MM.1S (cell line): ENCODE results near the gene VCP.
A peak's percentile ranks its signal among the peaks of the same experiment; 100 is the strongest.

Experiments
- DNase-seq: peaks from one replicate; pipeline ENCODE4 v3.0.0-alpha.2; 2015
- H2AFZ ChIP-seq: fragments of 300-600 bp; sonication (generic); 2 replicates; pipeline ENCODE4 v1.6.0; 2016; ENCODE audit warnings: antibody characterized with exemption, low read length
- H3F3A ChIP-seq: fragments of 300-600 bp; sonication (generic); 2 replicates; pipeline ENCODE4 v1.6.1; 2016; ENCODE audit warnings: mild to moderate bottlenecking, antibody characterized with exemption, low read length, moderate library complexity, mixed read lengths; ENCODE audit not compliant: insufficient read depth
- H3K27ac ChIP-seq: fragments of 300-600 bp; sonication (generic); 2 replicates; pipeline ENCODE4 v1.5.1; 2016; ENCODE audit warnings: mild to moderate bottlenecking, low read length
- H3K27me3 ChIP-seq: fragments of 300-600 bp; sonication (generic); replicated peaks from 2 replicates; pipeline ENCODE4 v1.6.0; 2016; ENCODE audit warnings: low read length; ENCODE audit not compliant: insufficient read depth
- H3K36me3 ChIP-seq: fragments of 300-600 bp; sonication (generic); replicated peaks from 2 replicates; pipeline ENCODE4 v1.6.1; 2016; ENCODE audit warnings: mild to moderate bottlenecking, low read length, mixed read lengths; ENCODE audit not compliant: insufficient read depth
- H3K4me1 ChIP-seq: fragments of 300-600 bp; sonication (generic); 2 replicates; pipeline ENCODE4 v1.6.1; 2016; ENCODE audit warnings: low read length, mixed read lengths
- H3K4me2 ChIP-seq: fragments of 300-600 bp; sonication (generic); 2 replicates; pipeline ENCODE4 v1.6.0; 2016; ENCODE audit warnings: low read depth, low read length
- H3K4me3 ChIP-seq: fragments of 300-600 bp; sonication (generic); 2 replicates; pipeline ENCODE4 v1.5.1; 2016; ENCODE audit warnings: low read length, mixed read lengths
- H3K79me2 ChIP-seq: fragments of 300-600 bp; sonication (generic); 2 replicates; pipeline ENCODE4 v1.6.1; 2016; ENCODE audit warnings: mixed run types, low read length, mixed read lengths
- H3K9ac ChIP-seq: fragments of 300-600 bp; sonication (generic); 2 replicates; pipeline ENCODE4 v1.6.1; 2016; ENCODE audit warnings: low read length, mixed read lengths
- H3K9me2 ChIP-seq: fragments of 300-600 bp; sonication (generic); replicated peaks from 2 replicates; pipeline ENCODE4 v1.6.1; 2016; ENCODE audit warnings: mild to moderate bottlenecking, low read length, mixed read lengths; ENCODE audit not compliant: insufficient read depth
- H3K9me3 ChIP-seq: fragments of 300-600 bp; sonication (generic); replicated peaks from 2 replicates; pipeline ENCODE4 v1.6.1; 2016; ENCODE audit warnings: mild to moderate bottlenecking, low read length, mixed read lengths; ENCODE audit not compliant: insufficient read depth
- H4K20me1 ChIP-seq: fragments of 300-600 bp; sonication (generic); 2 replicates; pipeline ENCODE4 v1.6.1; 2016; ENCODE audit warnings: mild to moderate bottlenecking, low read length, moderate library complexity, mixed read lengths; ENCODE audit not compliant: insufficient read depth
- CTCF ChIP-seq: fragments of 300-600 bp; sonication (generic); IDR thresholded peaks from 2 replicates; pipeline ENCODE4 v1.5.1; 2016; ENCODE audit warnings: antibody characterized with exemption, low read length, mixed read lengths
- EZH2 ChIP-seq: fragments of 300-600 bp; sonication (generic); optimal IDR thresholded peaks from 2 replicates; pipeline ENCODE3; 2017; ENCODE audit warnings: low read depth, mild to moderate bottlenecking, antibody characterized with exemption, low read length, mixed read lengths
- EZH2phosphoT487 ChIP-seq: fragments of 300-600 bp; sonication (generic); IDR thresholded peaks from 2 replicates; pipeline ENCODE4 v1.6.1; 2018; ENCODE audit warnings: antibody characterized with exemption, low read length

The VCP gene

DNA sequence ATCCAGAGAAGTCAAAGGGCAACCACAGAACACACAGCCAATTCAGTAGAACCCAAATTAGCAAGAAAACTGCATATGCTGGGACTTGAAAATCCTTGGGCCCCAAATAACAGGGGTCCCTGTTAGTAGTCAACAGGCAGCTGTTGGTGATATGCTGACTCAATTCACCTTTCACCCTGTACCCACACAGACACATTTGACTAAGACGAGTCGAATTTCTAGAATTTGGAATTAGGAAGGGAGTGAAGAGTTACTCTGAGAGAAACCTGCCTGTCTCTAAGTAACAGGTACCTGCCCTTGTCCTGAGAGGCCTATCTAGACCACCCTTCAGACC is 821 bp upstream of the VCP start:
- H3K27ac ChIP-seq, result peak overlapping the region; percentile 10; the same call in 1 of the 2 replicates
- peaks cover 27% of the 10 kb centered on the region for H4K20me1 ChIP-seq
- H3K79me2 ChIP-seq, result peaks cover 76% of the 10 kb centered on the region
- peaks cover 16% of the 10 kb centered on the region for H3K4me1 ChIP-seq
- H3K4me2 ChIP-seq, result peak overlapping the region; percentile 46; the same call in 1 of the 2 replicates
- H3K9ac ChIP-seq, result no peak overlapping the region
- 0 out of 2 replicates have a peak, but pooled peaks cover 2% of the 10 kb centered on the region for H3K36me3 ChIP-seq
- H3K27me3 ChIP-seq, result no peaks in the 10 kb centered on the region
- peak overlapping the region; percentile 9; the same call in 1 of the 2 replicates for H2AFZ ChIP-seq
- H3K9me2 ChIP-seq, result no peaks in the 10 kb centered on the region
- peaks cover 46% of the 10 kb centered on the region for H3F3A ChIP-seq
- H3K9me3 ChIP-seq, result no peaks in the 10 kb centered on the region
- TF ChIP-seq CTCF, result no peak
- no peak for TF ChIP-seq EZH2phosphoT487
- no peak for TF ChIP-seq EZH2
- H3K4me3 ChIP-seq, result no peak overlapping the region
- DNase-seq, result no peak

GRCh38 chr9:35071814-35072460 is 488 bp downstream of the VCP start:
- H3K79me2 ChIP-seq, result peaks cover 75% of the 10 kb centered on the region
- H3K9me3 ChIP-seq, result no peaks in the 10 kb centered on the region
- peaks cover 22% of the 10 kb centered on the region for H3K4me1 ChIP-seq
- H3K27ac ChIP-seq, result peak overlapping the region; percentile 98
- peak; percentile 79 for DNase-seq
- peak overlapping the region; percentile 32; the same call in 1 of the 2 replicates for H2AFZ ChIP-seq
- H3K36me3 ChIP-seq, result peaks cover 8% of the 10 kb centered on the region; the same call in 1 of the 2 replicates
- H3K9ac ChIP-seq, result peak overlapping the region; percentile 99
- H3K4me2 ChIP-seq, result peak overlapping the region; percentile 97; the same call in 1 of the 2 replicates
- no peak for TF ChIP-seq EZH2phosphoT487
- no peak for TF ChIP-seq EZH2
- TF ChIP-seq CTCF, result no peak; the same call in 1 of the 2 replicates
- peak overlapping the region; percentile 83 for H3K4me3 ChIP-seq
- H4K20me1 ChIP-seq, result peaks cover 32% of the 10 kb centered on the region
- H3F3A ChIP-seq, result peaks cover 57% of the 10 kb centered on the region
- H3K27me3 ChIP-seq, result no peaks in the 10 kb centered on the region
- H3K9me2 ChIP-seq, result no peaks in the 10 kb centered on the region

- Histone ChIP-seq H3F3A (peaks cover 61% of the 10 kb centered on the region), H3K9me3 (no peaks in the 10 kb centered on the region), H3K4me1 (peaks cover 27% of the 10 kb centered on the region), H3K36me3 (peaks cover 13% of the 10 kb centered on the region), H3K9ac (peak overlapping the region; percentile 99), H3K27me3 (no peaks in the 10 kb centered on the region), H3K27ac (peak overlapping the region; percentile 98), H2AFZ (no peak overlapping the region), H3K79me2 (peaks cover 75% of the 10 kb centered on the region), H3K4me2 (peak overlapping the region; percentile 97), H4K20me1 (peaks cover 32% of the 10 kb centered on the region), H3K4me3 (peak overlapping the region; percentile 83), H3K9me2 (no peaks in the 10 kb centered on the region)
- DNase-seq, result peak; percentile 40
- TF ChIP-seq CTCF (no peak), EZH2 (no peak), EZH2phosphoT487 (no peak)
Observed at GRCh38 chr9:35070823-35071813, 1.3 kb downstream of the VCP start.
